ENCODE data around the gene COQ8B. TPM values are rescaled to one million over a fixed set of nuclear protein-coding genes. Genes with fewer than 3 reads are reported as not detected.

The COQ8B gene
- total RNA-seq, 4 donors from 2014 or later = 39.2 to 73.0 (median 54.7) TPM

DNA sequence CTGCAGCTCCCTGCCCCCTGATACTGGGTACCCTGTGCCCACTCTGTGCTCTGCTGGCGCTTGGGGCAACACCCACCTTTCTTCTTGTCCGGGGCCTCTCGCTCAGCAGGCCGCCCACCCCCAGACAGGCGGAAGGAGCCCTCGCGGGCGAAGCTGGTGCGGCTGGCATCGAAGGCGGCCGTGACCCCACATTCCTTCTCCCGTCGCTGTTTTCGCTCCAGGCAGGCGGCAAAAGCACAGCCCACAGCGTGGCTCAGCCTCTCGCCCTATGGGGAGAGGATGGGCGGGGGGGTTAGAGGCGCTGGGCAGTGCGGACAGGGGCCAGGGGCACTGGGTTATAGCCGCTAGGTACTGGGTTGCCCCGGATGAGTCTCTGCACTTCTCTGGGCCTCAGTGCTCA lies 39.5 kb downstream of the COQ8B start:
- Histone ChIP-seq H3K27ac (no peak overlapping the region), H3K36me3 (peaks cover 25 to 56% of the 10 kb centered on the region in 2 donors), H3K4me1 (no peaks in the 10 kb centered on the region), H3K9me3 (no peaks in the 10 kb centered on the region), H3K4me3 (replicated peaks in 1 of 3) (no peak overlapping the region), H3K27me3 (no peaks in the 10 kb centered on the region)
- no peak for DNase-seq
- TF ChIP-seq POLR2A (IDR thresholded peaks at IDR 0.05) = no peak
- TF ChIP-seq, protein P1, sequence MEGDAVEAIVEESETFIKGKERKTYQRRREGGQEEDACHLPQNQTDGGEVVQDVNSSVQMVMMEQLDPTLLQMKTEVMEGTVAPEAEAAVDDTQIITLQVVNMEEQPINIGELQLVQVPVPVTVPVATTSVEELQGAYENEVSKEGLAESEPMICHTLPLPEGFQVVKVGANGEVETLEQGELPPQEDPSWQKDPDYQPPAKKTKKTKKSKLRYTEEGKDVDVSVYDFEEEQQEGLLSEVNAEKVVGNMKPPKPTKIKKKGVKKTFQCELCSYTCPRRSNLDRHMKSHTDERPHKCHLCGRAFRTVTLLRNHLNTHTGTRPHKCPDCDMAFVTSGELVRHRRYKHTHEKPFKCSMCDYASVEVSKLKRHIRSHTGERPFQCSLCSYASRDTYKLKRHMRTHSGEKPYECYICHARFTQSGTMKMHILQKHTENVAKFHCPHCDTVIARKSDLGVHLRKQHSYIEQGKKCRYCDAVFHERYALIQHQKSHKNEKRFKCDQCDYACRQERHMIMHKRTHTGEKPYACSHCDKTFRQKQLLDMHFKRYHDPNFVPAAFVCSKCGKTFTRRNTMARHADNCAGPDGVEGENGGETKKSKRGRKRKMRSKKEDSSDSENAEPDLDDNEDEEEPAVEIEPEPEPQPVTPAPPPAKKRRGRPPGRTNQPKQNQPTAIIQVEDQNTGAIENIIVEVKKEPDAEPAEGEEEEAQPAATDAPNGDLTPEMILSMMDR (IDR thresholded peaks at IDR 0.05) = no peak
- intact Hi-C loops (cut with DNase I) = no loop called here
- 98% methylated on average over 21 to 23 of the region's 23 CpGs for WGBS, 2 donors

DNA sequence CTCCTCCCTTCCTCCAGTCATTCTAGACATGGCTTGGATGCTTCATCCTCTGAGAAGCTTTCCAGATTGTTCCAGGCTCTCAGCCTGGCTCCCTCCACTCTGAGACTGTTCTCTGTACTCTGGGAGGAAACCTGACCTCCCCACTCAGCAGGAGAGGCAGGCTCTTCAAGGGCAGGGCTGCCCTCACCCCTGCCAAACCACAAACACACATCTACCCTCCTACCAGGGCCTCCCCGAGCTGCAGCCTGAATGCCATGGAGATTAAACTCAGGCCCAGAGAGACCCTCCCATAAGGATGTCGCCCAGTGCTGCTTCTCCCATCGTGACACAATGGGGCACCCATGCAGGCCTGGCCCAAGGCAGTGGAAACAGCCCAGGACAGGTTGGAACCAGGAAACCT lies 42.4 kb downstream of the COQ8B start:
- no peak for DNase-seq
- Histone ChIP-seq H3K9me3 (no peaks in the 10 kb centered on the region), H3K36me3 (peaks cover 48 to 65% of the 10 kb centered on the region in 2 donors), H3K27ac (no peak overlapping the region), H3K4me1 (no peaks in the 10 kb centered on the region), H3K4me3 (replicated peaks in 1 of 3) (no peak overlapping the region), H3K27me3 (no peaks in the 10 kb centered on the region)
- intact Hi-C loops (cut with DNase I) = no loop called here
- WGBS, 2 donors = 84 to 87% methylated on average over 3 of the region's 3 CpGs
- no peak for TF ChIP-seq POLR2A (IDR thresholded peaks at IDR 0.05)
- TF ChIP-seq, protein P1 (IDR thresholded peaks at IDR 0.05) = no peak

DNA sequence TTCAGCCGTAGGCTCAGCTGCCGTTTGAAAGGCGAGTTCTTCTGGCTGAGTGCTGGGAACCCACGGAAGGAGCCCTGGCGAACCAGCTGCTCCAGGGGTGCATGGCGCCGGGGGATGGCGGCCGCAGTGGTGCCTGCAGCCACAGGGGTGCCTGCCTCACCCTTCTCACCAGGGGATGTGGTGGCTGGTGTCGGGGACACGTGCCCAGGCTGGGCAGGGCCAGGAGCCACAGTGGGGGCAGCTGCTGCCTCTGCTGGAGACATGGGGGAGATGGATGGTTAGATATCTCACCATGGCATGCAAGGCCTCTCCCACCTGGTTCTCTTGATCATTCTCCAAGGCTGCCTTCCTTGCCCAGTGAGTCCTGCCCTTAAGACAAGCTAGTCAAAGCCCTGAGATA lies 43.3 kb downstream of the COQ8B start:
- no peaks in the 10 kb centered on the region for H3K9me3 ChIP-seq
- no peaks in the 10 kb centered on the region for H3K4me1 ChIP-seq
- no peak overlapping the region for H3K4me3 ChIP-seq (replicated peaks in 1 of 3)
- DNase-seq = no peak
- TF ChIP-seq, protein P1 (IDR thresholded peaks at IDR 0.05) = no peak
- TF ChIP-seq POLR2A (IDR thresholded peaks at IDR 0.05) = no peak
- WGBS, 2 donors = 92 to 98% methylated on average over 8 to 10 of the region's 11 CpGs
- H3K36me3 ChIP-seq = peaks cover 55 to 69% of the 10 kb centered on the region in 2 donors
- intact Hi-C loops (cut with DNase I) = no loop called here
- no peak overlapping the region for H3K27ac ChIP-seq
- H3K27me3 ChIP-seq = no peaks in the 10 kb centered on the region

DNA sequence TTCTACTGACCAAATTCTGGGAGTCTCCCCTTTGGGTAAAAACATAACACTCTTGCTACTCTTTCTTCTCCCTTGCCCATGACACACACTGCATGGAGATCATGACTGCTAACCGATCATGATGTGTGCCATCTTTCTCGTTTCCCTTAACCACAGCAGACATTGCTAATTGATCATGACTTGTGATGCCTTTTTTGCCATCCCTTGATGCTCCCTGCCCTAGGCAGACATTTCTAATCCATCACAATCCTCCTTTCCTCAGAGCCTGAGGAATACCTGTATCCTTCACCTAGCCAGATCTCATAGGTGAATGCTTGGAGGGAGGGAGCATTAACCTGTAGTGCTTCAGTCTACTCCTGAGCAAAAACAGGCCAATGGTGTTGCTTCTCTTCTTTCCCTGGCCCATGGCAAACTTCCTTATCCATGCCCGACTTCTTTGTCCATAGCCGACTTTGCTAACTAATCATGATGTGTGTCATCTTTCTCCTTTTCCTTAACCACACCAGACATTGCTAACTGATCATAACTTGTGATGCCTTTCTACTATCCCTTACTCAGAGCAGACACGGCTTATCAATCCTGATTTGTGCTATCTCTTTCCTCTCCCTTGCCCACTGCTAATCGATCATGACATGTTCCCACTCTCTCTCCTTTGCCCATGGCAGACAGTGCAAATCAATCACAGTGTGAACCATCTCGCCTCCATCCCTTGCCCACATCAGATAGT lies 44.0 kb downstream of the COQ8B start:
- Histone ChIP-seq H3K9me3 (no peaks in the 10 kb centered on the region), H3K4me1 (no peaks in the 10 kb centered on the region), H3K4me3 (replicated peaks in 1 of 3) (no peak overlapping the region), H3K27me3 (no peaks in the 10 kb centered on the region), H3K36me3 (peaks cover 55 to 71% of the 10 kb centered on the region in 2 donors), H3K27ac (no peak overlapping the region)
- intact Hi-C loops (cut with DNase I) = no loop called here
- TF ChIP-seq, protein P1 (IDR thresholded peaks at IDR 0.05) = no peak
- no peak for TF ChIP-seq POLR2A (IDR thresholded peaks at IDR 0.05)
- 96% methylated on average over 7 of the region's 7 CpGs for WGBS, 2 donors
- no peak for DNase-seq

DNA sequence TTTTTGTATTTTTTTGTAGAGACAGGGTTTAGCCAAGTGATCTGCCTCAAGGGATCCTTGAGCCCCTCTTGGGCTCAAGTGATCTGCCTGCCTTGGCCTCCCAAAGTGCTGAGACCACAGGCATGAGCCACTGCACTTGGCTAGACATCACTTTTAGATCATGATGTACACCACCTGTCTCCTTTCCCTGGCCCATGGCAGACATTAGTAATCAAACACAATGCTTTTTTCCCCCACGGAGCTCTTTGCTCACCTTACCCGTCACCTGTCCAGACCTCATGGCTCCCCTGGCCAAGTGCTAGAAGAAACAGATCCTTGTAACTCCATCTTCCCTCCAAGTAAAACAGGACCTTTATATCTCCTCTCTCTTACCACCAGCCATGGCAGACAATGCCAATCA lies 44.6 kb downstream of the COQ8B start:
- H3K36me3 ChIP-seq = peaks cover 49 to 68% of the 10 kb centered on the region in 2 donors
- no peaks in the 10 kb centered on the region for H3K4me1 ChIP-seq
- no peak for DNase-seq
- 53 to 86% methylated on average over 2 of the region's 2 CpGs for WGBS, 2 donors
- no peak for TF ChIP-seq POLR2A (IDR thresholded peaks at IDR 0.05)
- TF ChIP-seq, protein P1 (IDR thresholded peaks at IDR 0.05) = no peak
- H3K27me3 ChIP-seq = no peaks in the 10 kb centered on the region
- no peak overlapping the region for H3K27ac ChIP-seq
- no peaks in the 10 kb centered on the region for H3K9me3 ChIP-seq
- intact Hi-C loops (cut with DNase I) = no loop called here
- H3K4me3 ChIP-seq (replicated peaks in 1 of 3) = no peak overlapping the region

Data from thyroid gland (tissue), 4 donors.